Erythroblast (primary cell): ENCODE measurements around the gene SESN2.
A peak's percentile ranks its signal among the peaks of the same experiment; 100 is the strongest.

Source experiments
- GATA1 ChIP-seq: IDR thresholded peaks from 2 replicates; pipeline ENCODE4 v1.6.1; 2011; ENCODE audit warnings: low read depth, mild to moderate bottlenecking, control low read depth, low read length, moderate library complexity
- POLR2A ChIP-seq: IDR thresholded peaks from 2 replicates; pipeline ENCODE4 v1.6.1; 2011; ENCODE audit warnings: mild to moderate bottlenecking, low read length

DNA sequence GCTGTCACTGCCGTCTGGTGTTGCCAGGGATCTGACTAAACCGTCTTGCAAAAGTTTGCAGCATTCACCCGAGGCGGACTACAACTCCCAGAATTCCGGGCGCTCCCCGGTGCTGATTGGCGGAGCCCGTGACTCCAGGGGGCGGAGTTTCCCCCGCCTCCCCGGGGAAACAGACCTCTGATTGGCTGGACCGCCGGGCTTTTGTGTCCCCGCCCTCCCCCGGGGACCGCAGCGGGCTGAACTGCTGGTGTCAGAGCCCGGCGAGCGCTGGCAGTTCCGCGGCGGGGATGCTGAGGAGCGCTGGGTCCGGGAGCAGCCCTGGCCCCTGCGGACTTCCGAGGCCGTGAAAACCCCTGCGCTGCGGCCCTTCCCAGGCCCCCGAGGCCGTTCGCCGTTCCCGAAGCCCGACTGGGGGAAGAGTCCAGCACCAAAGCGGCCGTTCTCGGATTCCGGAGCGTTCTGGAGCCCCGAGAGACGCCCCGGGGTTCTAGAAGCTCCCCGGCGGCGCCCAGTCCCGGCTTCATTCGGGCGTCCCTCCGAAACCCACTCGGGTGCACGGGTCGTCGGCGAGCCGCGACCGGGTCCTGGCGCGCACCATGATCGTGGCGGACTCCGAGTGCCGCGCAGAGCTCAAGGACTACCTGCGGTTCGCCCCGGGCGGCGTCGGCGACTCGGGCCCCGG, at the start of gene SESN2:
- TF ChIP-seq POLR2A, result peak; percentile 98
- TF ChIP-seq GATA1, result no peak
